Activated T-helper 1 cell treated with anti-CD3 and anti-CD28 coated beads, Interleukin-12 subunit alpha, Interleukin-12 subunit beta, Interleukin-2, Interleukin-4 antibody, amounts not matched to agents 30 ng/mL and 10 ng/mL and 1 ng/mL, durations not matched to agents 14 hours and 24 hours and 36 hours (primary cell): ENCODE measurements around the gene RFX5. TPM values are rescaled to one million over a fixed set of nuclear protein-coding genes. Genes with fewer than 3 reads are reported as not detected.
"Not testable (repeated sequence)": the region's sequence is repeated elsewhere in the genome, so short reads cannot be mapped to it uniquely, and the experiment has no call there.

Experiments
- DNase-seq: peaks from one replicate; pipeline ENCODE4 v3.0.0; 2021; ENCODE audit warnings: low spot score
- H3K27ac Mint-ChIP-seq: one replicate; pipeline ENCODE4 v1.8.0; 2021; ENCODE audit warnings: mild to moderate bottlenecking, mixed read lengths
- H3K27me3 Mint-ChIP-seq: one replicate; pipeline ENCODE4 v1.8.0; 2022; ENCODE audit warnings: mild to moderate bottlenecking, moderate library complexity, mixed read lengths; ENCODE audit not compliant: insufficient read depth
- H3K36me3 Mint-ChIP-seq: one replicate; pipeline ENCODE4 v1.8.0; 2021; ENCODE audit warnings: low read depth, mixed read lengths
- H3K4me1 Mint-ChIP-seq: one replicate; pipeline ENCODE4 v1.8.0; 2021; ENCODE audit warnings: low read depth, mixed read lengths
- H3K4me3 Mint-ChIP-seq: one replicate; pipeline ENCODE4 v1.8.0; 2021; ENCODE audit warnings: mild to moderate bottlenecking, moderate library complexity, mixed read lengths
- H3K9me3 Mint-ChIP-seq: one replicate; pipeline ENCODE4 v1.8.0; 2021; ENCODE audit warnings: mixed read lengths
- intact Hi-C: fragments of 100-400 bp; cut with micrococcal nuclease; formaldehyde crosslinking; loops from one replicate; pipeline ENCODE4 v1.15.1; 2024
- total RNA-seq: library from RNA; stranded (reverse); gene quantifications from 2 replicates; pipeline ENCODE4 v1.2.3, GENCODE V29; 2022

The RFX5 gene
- total RNA-seq, 1 donor from 2014 or later = 78.1 TPM

DNA sequence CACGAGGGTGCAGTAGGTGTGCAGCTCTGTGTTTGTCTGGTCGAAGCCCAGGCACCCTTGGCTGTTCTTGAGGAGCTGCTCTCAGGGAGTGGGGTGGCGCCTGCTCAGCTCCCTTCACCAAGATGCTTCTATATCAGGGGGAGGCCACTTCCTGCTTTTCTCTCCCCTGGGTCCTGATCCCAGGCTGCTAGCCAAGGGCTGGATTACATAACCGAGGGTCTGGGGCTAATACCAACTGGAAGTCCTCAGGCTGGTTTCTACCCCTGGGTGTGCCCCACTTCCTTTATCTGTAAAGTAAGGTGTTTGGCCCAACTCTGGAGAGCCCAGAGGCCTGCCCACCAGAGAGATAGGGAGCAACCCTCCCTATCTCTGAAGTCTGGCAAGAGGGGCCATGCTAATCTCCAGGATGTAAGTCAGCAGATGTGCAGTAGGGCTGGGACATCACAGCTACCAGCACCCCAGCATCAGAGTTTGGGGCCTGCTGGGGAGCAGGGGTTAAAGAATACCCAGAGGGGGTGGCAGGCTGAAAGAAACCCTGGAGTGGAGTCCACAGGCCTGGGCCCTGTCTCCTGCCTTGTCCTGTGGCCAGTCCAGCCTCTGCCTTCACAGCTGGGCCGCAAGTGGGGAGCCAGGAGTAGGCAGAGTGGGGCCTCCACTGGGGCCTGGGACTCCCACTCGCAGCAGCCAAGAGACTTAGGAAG, 23.3 kb upstream of the RFX5 start:
- Mint-ChIP-seq H3K4me3 (no peak overlapping the region), H3K27ac (no peak overlapping the region), H3K27me3 (peaks cover 5% of the 10 kb centered on the region), H3K9me3 (no peaks in the 10 kb centered on the region), H3K36me3 (no peaks in the 10 kb centered on the region), H3K4me1 (peaks cover 5% of the 10 kb centered on the region)
- no peak for DNase-seq
- intact Hi-C loops = no loop called here

DNA sequence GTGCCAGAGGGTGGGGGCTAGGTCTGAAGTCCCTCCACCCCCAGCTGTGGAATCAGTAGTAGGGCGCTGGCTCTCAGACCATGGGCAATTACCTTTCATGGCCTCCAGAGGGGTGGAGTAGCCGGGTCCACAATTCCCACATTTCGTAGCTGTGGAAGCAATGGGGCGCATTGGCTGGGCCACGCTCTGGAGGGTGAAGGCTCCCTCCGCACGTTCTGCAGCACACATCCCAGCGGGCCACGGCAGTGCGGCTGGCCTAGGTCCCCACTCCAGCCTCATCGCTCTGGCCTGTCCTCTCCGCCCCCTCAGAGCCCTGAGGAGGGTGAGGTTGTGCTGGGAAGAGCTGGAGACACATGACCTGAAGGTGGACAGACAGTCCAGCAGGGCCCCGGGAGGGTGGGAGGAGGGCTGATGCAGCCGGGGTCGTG, 22.6 kb upstream of the RFX5 start:
- Mint-ChIP-seq H3K27me3 (peaks cover 4% of the 10 kb centered on the region), H3K36me3 (no peaks in the 10 kb centered on the region), H3K27ac (no peak overlapping the region), H3K9me3 (no peaks in the 10 kb centered on the region), H3K4me1 (peaks cover 5% of the 10 kb centered on the region), H3K4me3 (no peak overlapping the region)
- intact Hi-C loops = no loop called here
- DNase-seq = no peak

DNA sequence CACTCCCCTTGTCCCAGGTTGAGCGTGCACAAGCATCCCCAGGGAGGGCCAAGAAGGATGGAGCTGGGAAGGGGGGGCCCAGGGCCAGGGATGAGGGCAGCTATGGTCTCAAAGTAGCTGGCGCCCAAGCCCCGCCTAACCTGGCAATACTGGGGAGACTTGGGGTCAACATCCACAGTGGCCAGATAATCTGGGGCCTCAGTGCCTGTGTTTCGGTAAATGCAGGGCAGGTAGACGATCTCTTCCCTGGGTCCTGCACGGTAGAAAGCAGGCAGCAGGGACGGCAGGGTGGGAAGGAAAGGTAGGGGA, 22.2 kb upstream of the RFX5 start:
- no peaks in the 10 kb centered on the region for H3K9me3 Mint-ChIP-seq
- no peak overlapping the region for H3K4me3 Mint-ChIP-seq
- H3K36me3 Mint-ChIP-seq = no peaks in the 10 kb centered on the region
- DNase-seq = no peak
- peaks cover 4% of the 10 kb centered on the region for H3K27me3 Mint-ChIP-seq
- no peak overlapping the region for H3K27ac Mint-ChIP-seq
- intact Hi-C loops = no loop called here
- H3K4me1 Mint-ChIP-seq = peaks cover 5% of the 10 kb centered on the region

DNA sequence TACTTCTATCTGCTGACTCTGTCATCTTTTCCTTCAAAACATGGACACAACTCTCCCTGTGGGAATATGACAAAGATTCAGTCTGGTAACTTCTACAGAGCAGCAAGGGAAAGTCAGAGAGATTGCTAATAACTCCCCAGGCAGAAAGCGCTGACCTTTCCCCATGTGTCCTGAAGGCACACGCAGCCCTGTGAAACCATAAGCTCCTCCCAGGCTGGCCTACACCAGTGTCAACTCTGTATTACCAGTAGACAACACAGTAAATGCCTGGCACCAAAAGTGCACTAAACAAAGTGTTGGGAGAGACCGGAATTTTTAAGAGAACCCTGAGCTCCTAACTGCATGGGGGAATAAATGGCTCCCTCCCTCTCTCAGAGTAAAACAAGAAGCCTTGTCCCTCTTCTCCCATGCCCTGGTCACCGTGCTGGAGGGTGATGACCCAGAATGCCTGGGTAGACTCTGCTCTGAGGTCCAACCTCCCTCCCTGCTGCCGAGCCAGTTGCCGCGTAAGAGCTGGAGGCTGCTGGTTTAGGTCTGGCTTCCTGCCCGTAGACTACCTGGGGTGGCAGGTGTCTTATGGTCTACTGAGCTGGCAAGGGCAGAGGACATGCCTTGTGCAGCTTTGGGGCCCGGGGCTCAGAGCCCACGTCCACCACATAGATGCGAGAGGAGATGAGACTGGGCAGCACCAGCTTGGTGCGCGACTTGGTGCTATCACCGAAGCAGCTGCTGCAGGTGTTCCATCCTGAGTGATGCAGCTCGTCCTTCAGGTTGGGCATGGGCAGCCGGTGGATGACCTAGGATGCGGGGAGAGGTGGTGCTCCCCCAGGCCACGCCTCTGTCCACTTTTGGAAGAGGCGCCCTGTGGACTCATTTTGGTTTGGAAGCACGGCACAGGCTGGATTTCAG, 21.6 kb upstream of the RFX5 start:
- H3K9me3 Mint-ChIP-seq = no peaks in the 10 kb centered on the region
- intact Hi-C loops = no loop called here
- no peak for DNase-seq
- no peak overlapping the region for H3K27ac Mint-ChIP-seq
- peaks cover 4% of the 10 kb centered on the region for H3K27me3 Mint-ChIP-seq
- H3K4me1 Mint-ChIP-seq = no peaks in the 10 kb centered on the region
- no peaks in the 10 kb centered on the region for H3K36me3 Mint-ChIP-seq
- no peak overlapping the region for H3K4me3 Mint-ChIP-seq

DNA sequence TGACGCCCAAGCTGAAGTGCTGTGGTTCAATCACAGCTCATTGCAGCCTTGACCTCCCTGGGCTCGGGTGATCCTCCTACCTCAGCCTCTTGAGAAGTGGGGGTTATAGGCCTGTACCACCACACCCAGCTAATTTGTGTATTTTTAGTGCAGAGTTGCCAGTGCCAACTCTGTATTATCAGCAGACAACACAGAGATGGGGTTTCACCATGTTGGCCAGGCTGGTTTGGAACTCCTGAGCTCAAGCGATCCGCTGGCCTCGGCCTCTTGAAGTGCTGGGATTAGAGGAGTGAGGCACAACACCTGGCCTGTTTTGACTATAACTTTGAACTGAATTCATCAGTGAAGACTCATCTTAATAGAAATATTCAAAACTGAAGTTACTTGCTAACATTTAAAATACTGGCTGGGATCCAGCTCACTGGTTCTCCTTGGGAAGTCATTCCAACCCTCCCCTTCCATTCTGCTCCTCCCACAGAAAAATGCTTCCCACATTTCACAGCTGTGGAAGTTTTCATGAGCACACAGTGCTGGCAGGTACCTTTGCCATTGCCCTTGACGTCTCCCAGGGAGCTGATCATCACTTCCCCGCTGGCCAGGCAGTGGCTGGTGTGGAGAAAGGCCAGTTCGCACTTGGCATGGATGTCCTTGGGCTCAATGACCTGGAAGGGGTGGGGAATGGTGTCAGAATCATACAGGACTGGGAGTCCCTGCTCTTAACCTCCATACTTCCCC, 20.8 kb upstream of the RFX5 start:
- Mint-ChIP-seq H3K4me3 (no peak overlapping the region), H3K9me3 (peaks cover 5% of the 10 kb centered on the region), H3K36me3 (no peaks in the 10 kb centered on the region), H3K27ac (no peak overlapping the region), H3K27me3 (peaks cover 4% of the 10 kb centered on the region), H3K4me1 (no peaks in the 10 kb centered on the region)
- intact Hi-C loops = no loop called here
- no peak for DNase-seq

DNA sequence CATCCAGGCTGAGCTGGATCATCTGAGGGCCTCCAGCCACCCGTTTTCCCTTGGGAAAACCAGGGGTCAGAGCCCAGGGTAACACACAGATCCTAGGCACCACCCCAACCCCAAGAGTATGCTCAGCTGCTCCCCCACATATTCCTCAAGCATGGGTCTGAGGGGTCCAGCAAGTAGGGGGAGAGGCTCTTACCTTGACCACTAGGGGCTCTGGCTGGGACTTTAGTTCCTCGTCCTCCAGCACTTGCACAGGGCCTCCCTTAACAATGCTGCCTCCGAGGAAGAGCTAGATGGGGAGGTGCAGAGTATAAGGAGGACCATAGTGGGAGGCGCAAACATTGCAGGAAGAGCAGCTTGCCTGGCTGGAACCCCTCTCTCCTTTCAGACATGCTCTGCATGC, 17.9 kb upstream of the RFX5 start:
- intact Hi-C loops = no loop called here
- H3K9me3 Mint-ChIP-seq = peaks cover 25% of the 10 kb centered on the region
- H3K27me3 Mint-ChIP-seq = peaks cover 6% of the 10 kb centered on the region
- H3K36me3 Mint-ChIP-seq = peaks cover 2% of the 10 kb centered on the region
- H3K4me1 Mint-ChIP-seq = no peaks in the 10 kb centered on the region
- no peak overlapping the region for H3K27ac Mint-ChIP-seq
- H3K4me3 Mint-ChIP-seq = no peak overlapping the region
- DNase-seq = no peak

DNA sequence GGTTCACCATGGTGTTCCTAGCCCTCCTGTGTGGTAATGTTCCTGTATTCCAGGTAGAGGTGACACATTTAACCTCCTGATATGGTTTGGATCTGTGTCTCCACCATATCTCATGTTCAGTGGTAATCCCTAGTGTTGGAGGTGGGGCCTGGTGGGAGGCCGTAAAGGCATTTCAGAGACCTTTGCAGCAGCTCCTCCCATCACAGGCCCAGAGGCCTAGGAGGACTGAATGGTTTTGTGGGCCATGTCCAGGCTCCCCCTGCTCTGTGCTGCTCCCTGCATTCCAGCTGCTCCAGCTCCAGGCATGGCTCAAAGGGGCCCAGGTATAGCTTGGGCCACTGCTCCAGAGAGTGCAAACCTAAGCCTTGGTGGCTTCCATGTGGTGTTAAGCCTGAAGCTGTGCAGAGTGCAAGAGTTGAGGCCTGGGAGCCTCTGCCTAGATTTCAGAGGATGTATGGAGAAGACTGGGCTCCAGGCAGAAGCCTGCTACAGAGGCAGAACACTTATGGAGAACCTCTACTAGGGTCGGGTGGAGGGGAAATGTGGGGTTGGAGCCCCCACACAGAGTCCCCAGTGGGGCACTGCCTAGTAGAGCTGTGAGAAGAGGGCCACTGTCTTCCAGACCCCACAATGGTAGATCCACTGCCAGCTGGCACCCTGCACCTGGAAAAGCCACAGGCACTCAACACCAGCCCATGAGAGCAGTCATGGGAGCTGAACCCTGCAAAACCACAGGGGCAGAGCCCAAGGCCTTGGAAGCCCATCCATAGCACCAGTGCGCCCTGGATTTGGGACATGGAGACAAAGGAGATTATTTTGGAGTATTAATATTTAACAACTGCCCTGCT, 15.5 kb upstream of the RFX5 start:
- no peak overlapping the region for H3K27ac Mint-ChIP-seq
- peaks cover 2% of the 10 kb centered on the region for H3K36me3 Mint-ChIP-seq
- peaks cover 25% of the 10 kb centered on the region for H3K9me3 Mint-ChIP-seq
- intact Hi-C loops = no loop called here
- H3K4me1 Mint-ChIP-seq = no peaks in the 10 kb centered on the region
- no peak overlapping the region for H3K4me3 Mint-ChIP-seq
- peaks cover 6% of the 10 kb centered on the region for H3K27me3 Mint-ChIP-seq
- DNase-seq = no peak

DNA sequence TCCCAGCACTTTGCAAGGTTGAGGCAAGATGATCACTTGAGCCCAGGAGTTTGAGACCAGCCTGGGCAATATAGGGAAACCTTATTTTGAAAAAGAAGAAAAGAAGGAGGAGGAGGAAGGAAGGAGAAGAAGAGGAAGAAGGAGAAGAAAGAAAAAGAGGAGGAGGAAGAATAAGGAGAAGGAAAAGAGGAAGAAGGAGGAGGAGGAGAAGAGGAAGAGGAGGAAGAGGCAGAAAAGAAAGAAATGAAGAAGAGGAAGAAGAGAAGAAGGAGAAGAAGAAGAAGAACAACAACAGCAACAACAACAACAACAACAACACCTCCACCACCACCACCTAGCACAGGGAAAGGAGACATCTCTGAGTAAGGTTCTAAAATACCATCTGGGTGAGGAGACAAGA, 14.8 kb upstream of the RFX5 start:
- peaks cover 6% of the 10 kb centered on the region for H3K27me3 Mint-ChIP-seq
- peaks cover 2% of the 10 kb centered on the region for H3K36me3 Mint-ChIP-seq
- H3K9me3 Mint-ChIP-seq = peaks cover 25% of the 10 kb centered on the region
- no peak overlapping the region for H3K4me3 Mint-ChIP-seq
- no peaks in the 10 kb centered on the region for H3K4me1 Mint-ChIP-seq
- intact Hi-C loops = no loop called here
- no peak for DNase-seq
- H3K27ac Mint-ChIP-seq = no peak overlapping the region

DNA sequence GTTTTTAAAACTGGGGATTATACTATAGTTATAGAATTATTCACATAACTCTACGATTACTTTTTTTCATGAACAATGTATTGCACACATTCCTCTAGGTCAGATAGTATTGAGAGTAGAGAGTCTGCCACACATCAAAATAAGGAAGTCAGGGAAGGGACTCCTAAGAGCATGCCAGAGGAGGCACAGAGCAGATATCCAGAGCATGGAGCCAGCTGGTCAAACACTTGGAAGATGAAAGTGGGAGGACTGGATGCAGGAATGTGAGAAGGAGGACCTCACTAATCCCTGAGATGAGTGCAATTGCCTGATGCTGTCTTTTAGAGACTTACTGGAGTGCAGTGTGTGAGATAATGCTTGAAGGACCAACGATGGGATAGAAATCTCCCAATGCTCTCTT, 9.6 kb upstream of the RFX5 start:
- H3K4me3 Mint-ChIP-seq = no peak overlapping the region
- no peak overlapping the region for H3K27ac Mint-ChIP-seq
- H3K27me3 Mint-ChIP-seq = peaks cover 3% of the 10 kb centered on the region
- H3K36me3 Mint-ChIP-seq = peaks cover 1% of the 10 kb centered on the region
- H3K4me1 Mint-ChIP-seq = no peaks in the 10 kb centered on the region
- intact Hi-C loops = no loop called here
- no peak for DNase-seq
- peaks cover 16% of the 10 kb centered on the region for H3K9me3 Mint-ChIP-seq

DNA sequence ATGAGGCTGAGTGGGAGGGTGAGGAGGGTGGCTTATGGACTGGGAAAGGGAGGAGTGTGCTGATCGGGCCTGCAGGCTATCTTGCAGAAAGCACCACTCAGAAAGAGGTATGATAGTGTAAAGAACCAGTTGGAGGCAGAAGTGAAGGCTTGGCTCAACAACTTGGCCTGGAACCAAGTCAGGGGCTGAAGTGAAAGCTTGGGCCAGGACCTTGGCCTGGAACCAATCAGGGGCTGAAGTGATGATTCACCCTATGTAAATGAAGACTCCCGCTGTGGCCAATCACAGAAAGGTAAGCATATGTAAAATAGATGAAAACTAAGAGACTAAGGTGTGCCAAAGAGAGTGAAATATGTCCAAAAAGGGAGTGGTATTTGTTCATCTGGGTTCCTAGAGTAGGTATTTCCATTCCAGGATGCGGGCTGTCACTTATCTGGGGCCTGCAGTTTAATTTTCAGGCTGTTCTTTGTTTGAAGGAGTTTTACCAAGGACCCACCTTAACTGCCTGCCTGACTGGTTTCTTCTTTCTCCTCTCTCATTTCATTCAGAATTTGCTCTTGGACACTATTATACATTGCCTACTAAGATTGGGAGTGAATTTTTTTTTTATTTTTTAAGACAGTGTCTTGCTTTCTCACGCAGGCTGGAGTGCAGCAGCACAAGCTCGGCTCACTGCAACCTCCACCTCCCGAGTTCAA, 5.1 kb upstream of the RFX5 start:
- H3K36me3 Mint-ChIP-seq = peaks cover 1% of the 10 kb centered on the region
- DNase-seq = no peak
- peaks cover 7% of the 10 kb centered on the region for H3K9me3 Mint-ChIP-seq
- H3K4me1 Mint-ChIP-seq = peaks cover 13% of the 10 kb centered on the region
- H3K27me3 Mint-ChIP-seq = peaks cover 3% of the 10 kb centered on the region
- H3K4me3 Mint-ChIP-seq = no peak overlapping the region
- intact Hi-C loops = no loop called here
- no peak overlapping the region for H3K27ac Mint-ChIP-seq

DNA sequence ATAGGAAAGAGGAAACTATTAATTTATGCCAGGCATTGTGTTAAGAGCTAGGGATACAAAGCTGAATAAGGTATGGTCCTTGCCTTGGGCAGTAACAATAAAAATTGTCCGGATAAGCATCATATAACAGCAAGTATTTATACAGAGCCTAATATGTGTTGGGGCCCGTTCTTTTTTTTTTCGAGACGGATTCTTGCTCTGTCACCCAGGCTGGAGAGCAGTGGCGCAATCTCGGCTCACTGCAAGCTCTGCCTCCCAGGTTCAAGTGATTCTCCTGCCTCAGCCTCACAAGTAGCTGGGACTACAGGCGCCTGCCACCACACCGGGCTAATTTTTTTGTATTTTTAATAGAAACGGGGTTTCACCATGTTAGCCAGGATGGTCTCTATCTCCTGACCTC, 3.3 kb upstream of the RFX5 start:
- intact Hi-C loops, H3K27me3 Mint-ChIP-seq, H3K9me3 Mint-ChIP-seq, H3K4me3 Mint-ChIP-seq, H3K27ac Mint-ChIP-seq, DNase-seq: not testable (repeated sequence)
- peaks cover 30% of the 10 kb centered on the region for H3K4me1 Mint-ChIP-seq
- H3K36me3 Mint-ChIP-seq = peaks cover 12% of the 10 kb centered on the region
